ENCODE results near the gene PDPK1.

PDPK1 gene

GRCh38 chr16:2527784-2528100, 10.1 kb upstream of the PDPK1 start:
- TF ChIP-seq, protein P1, sequence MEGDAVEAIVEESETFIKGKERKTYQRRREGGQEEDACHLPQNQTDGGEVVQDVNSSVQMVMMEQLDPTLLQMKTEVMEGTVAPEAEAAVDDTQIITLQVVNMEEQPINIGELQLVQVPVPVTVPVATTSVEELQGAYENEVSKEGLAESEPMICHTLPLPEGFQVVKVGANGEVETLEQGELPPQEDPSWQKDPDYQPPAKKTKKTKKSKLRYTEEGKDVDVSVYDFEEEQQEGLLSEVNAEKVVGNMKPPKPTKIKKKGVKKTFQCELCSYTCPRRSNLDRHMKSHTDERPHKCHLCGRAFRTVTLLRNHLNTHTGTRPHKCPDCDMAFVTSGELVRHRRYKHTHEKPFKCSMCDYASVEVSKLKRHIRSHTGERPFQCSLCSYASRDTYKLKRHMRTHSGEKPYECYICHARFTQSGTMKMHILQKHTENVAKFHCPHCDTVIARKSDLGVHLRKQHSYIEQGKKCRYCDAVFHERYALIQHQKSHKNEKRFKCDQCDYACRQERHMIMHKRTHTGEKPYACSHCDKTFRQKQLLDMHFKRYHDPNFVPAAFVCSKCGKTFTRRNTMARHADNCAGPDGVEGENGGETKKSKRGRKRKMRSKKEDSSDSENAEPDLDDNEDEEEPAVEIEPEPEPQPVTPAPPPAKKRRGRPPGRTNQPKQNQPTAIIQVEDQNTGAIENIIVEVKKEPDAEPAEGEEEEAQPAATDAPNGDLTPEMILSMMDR (IDR thresholded peaks at IDR 0.05; ENCODE audit: borderline replicate concordance, insufficient read depth, low read depth, low read length): no peak
- no peak overlapping the region for H3K4me3 ChIP-seq (ENCODE audit: low read depth, low read length)

DNA sequence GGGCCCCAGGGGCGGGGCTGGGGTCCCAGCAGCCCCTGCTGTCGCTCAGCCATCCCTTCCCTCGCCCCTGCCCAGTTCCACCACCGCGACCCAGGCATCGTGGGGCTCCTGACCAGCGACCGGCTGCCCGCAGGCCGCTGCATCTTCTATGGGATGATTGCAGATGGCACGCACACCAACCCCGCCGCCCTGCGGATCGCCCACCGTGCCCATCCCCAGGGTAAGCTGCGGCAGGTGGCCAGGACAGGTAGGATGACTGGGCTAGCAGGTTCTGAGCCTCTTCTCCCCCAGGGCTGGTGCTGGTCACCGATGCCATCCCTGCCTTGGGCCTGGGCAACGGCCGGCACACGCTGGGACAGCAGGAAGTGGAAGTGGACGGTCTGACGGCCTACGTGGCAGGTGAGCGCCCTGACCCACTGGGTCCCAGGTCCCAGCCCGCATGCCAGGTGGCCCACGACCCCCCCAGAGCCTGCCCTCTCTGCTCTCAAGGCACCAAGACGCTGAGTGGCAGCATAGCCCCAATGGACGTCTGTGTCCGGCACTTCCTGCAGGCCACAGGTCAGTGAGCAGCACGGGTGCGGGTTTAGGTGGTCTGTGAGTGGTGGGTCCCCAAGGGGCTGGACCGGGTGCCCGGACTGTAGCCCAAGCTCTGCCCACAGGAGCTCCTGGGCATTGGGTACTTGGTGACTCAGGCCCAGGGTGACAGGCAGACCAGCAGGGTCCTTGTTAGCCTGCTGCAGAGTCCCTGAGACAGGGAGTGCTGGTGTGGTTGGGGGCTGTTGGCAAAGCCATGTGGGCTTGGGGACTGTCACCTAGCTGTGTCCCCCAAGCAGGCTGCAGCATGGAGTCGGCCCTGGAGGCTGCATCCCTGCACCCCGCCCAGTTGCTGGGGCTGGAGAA, 9.4 kb upstream of the PDPK1 start:
- no peak overlapping the region for H3K4me3 ChIP-seq (ENCODE audit: low read depth, low read length)
- TF ChIP-seq, protein P1 (IDR thresholded peaks at IDR 0.05; ENCODE audit: borderline replicate concordance, insufficient read depth, low read depth, low read length): no peak

GRCh38 chr16:2529061-2529931, 8.5 kb upstream of the PDPK1 start:
- TF ChIP-seq, protein P1 (IDR thresholded peaks at IDR 0.05; ENCODE audit: borderline replicate concordance, insufficient read depth, low read depth, low read length): no peak
- no peak overlapping the region for H3K4me3 ChIP-seq (ENCODE audit: low read depth, low read length)

- TF ChIP-seq, protein P1 (IDR thresholded peaks at IDR 0.05; ENCODE audit: borderline replicate concordance, insufficient read depth, low read depth, low read length): no peak
- no peak overlapping the region for H3K4me3 ChIP-seq (ENCODE audit: low read depth, low read length)
Observed at GRCh38 chr16:2529961-2530628, 7.7 kb upstream of the PDPK1 start.

DNA sequence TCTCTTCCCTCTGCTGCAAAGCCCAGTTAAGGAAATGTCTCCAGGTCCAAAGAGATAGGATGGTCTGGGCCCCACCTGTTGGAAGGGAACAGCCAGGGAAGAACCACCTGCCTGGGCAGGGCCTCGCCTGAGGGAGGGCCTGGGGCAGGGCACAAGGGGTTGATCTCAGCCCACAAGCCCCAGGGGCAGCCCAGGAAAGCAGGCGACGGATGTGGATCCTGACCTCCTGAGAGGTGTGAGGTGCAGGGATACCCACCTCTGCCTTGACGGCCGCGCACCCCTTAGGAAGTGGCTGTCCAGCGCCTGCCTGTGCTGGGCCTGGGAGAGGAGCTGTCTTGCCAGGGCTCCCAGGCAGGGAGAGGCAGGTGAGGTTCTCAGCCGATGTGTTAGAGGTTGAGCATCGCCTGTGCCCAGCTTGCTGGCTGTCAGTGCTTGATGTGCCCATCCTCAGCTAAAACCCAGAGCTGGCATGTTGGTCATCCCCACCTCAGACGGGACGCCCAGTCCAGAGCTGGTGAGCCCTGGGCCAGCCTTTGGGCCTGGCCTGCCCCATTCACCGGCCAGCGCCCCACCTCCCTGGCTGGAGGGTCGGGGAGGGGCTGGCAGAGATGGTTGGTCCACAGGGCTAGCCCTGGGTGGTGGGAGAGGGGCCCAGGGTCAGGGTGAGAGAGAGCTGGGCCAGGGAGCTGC, 7.0 kb upstream of the PDPK1 start:
- no peak overlapping the region for H3K4me3 ChIP-seq (ENCODE audit: low read depth, low read length)
- TF ChIP-seq, protein P1 (IDR thresholded peaks at IDR 0.05; ENCODE audit: borderline replicate concordance, insufficient read depth, low read depth, low read length): no peak

DNA sequence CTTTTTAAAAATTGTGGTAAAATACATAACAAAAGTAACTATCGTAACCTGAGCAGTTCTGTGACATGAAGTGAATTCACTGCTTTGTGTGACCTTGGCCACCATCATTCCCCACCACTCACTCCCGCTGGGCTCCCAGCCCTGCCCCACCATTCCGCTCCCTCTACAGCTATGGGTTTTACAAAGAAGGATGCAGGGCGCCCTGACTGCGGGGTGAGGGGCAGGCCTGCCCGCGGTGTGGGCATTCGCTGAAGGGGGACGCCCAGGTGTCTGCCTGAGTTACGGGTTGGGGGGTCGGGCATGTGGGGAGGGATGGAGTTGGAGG, 6.5 kb upstream of the PDPK1 start, which contains the start of gene CEMP1:
CEMP1 (minus strand) TSS at position 38 of the 325 bp plus-strand sequence. CDS start 335 bp downstream, outside the sequence.
- TF ChIP-seq, protein P1 (IDR thresholded peaks at IDR 0.05; ENCODE audit: borderline replicate concordance, insufficient read depth, low read depth, low read length): no peak

More for the DNA sequence above, 6.5 kb upstream of the PDPK1 start, which contains the start of gene CEMP1:
- peak within 1 kb of the TSS; percentile 63 for H3K4me3 ChIP-seq (ENCODE audit: low read depth, low read length)
